MCF 10A (cell line): Measurements from ENCODE around the gene CD248. TPM values are rescaled to one million over a fixed set of nuclear protein-coding genes. Genes with fewer than 3 reads are reported as not detected.

Experiments
- BruUV-seq: library from RNA; stranded (reverse); fragments of 400-500 nt; replicated peaks from 2 replicates; lab custom pipeline; 2021; lab: Mats Ljungman, UMichigan
- CTCF ChIA-PET: fragments of 300-600 bp; sonication (Branson Sonifier 250); formaldehyde crosslinking; extraction: SDS; loops from one replicate; lab custom pipeline; 2021; ENCODE audit warnings: antibody characterized with exemption, inconsistent platforms; lab: Yijun Ruan, JAX
- POLR2A ChIA-PET: fragments of 300-600, 350-650 bp; sonication (Branson Sonifier 250); formaldehyde crosslinking; extraction: SDS; loops from one replicate; lab custom pipeline; 2020; ENCODE audit warnings: antibody characterized with exemption, inconsistent platforms; lab: Yijun Ruan, JAX
- DNase-seq: peaks from one replicate; pipeline ENCODE4 v3.0.0-alpha.2; 2018; ENCODE audit not compliant: unreplicated experiment
- H3K27ac Mint-ChIP-seq: one replicate; pipeline ENCODE4 v1.8.0; 2022; ENCODE audit warnings: mild to moderate bottlenecking, low read depth, mixed read lengths; ENCODE audit not compliant: unreplicated experiment
- H3K27me3 Mint-ChIP-seq: one replicate; pipeline ENCODE4 v1.8.0; 2022; ENCODE audit warnings: mixed read lengths; ENCODE audit not compliant: insufficient read depth, unreplicated experiment
- H3K36me3 Mint-ChIP-seq: one replicate; pipeline ENCODE4 v1.8.0; 2022; ENCODE audit warnings: mild to moderate bottlenecking, moderate library complexity, mixed read lengths; ENCODE audit not compliant: insufficient read depth, unreplicated experiment
- H3K4me1 Mint-ChIP-seq: one replicate; pipeline ENCODE4 v1.8.0; 2022; ENCODE audit warnings: mixed read lengths; ENCODE audit not compliant: insufficient read depth, unreplicated experiment
- H3K4me3 Mint-ChIP-seq: one replicate; pipeline ENCODE4 v1.8.0; 2022; ENCODE audit warnings: mild to moderate bottlenecking, moderate library complexity, mixed read lengths; ENCODE audit not compliant: unreplicated experiment
- H3K9me3 Mint-ChIP-seq: one replicate; pipeline ENCODE4 v1.8.0; 2022; ENCODE audit warnings: mixed read lengths; ENCODE audit not compliant: unreplicated experiment
- CTCF ChIP-seq: fragments of 200-600 bp; IDR thresholded peaks from one replicate; pipeline ENCODE4 v1.8.0; 2022; ENCODE audit warnings: antibody characterized with exemption, mild to moderate bottlenecking; ENCODE audit not compliant: unreplicated experiment
- intact Hi-C: fragments of 100-400 bp; cut with micrococcal nuclease; formaldehyde crosslinking; loops from 2 replicates; pipeline ENCODE4 v1.14.1; 2022
- total RNA-seq: library from RNA; stranded (reverse); gene quantifications from 2 replicates; pipeline ENCODE4 v1.2.3, GENCODE V29; 2022

Gene CD248
- total RNA-seq, 1 experiment from 2014 or later: not detected

DNA sequence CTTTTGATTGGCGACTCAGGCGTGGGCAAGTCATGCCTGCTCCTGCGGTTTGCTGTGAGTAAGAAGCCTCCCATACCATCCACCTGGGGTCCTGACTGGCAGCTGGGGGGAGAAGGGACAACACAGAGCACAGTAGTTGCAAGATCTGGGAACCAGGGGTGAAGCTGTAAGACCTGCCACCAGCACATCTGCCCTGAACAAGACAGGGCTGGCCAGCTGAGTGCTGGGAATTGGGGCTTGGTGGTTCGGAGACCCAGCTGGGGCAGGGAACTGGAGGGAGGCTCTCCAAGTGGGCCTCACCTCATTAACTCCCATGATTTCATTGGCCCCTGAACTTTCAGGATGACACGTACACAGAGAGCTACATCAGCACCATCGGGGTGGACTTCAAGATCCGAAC, 45.0 kb downstream of the CD248 start:
- no TSS peak for BruUV-seq
- H3K27ac Mint-ChIP-seq: no peak overlapping the region

GRCh38 chr11:66268952-66269905, 47.6 kb downstream of the CD248 start:
- CTCF ChIA-PET: interaction anchor here (0.7 to 4.3 kb wide), 2 partner anchors 13 to 202 kb away, joined by 4 to 24 read pairs; no protein-coding TSS in a partner anchor
- intact Hi-C loops: loop anchor here (1.0 kb wide), 1 partner anchor 20 kb away; the partner anchor contains the start of gene YIF1A
- no peak for TF ChIP-seq CTCF
- Mint-ChIP-seq H3K9me3 (no peaks in the 10 kb centered on the region), H3K36me3 (peaks cover 42% of the 10 kb centered on the region), H3K4me3 (peak overlapping the region; percentile 96), H3K27me3 (no peaks in the 10 kb centered on the region), H3K4me1 (peaks cover 6% of the 10 kb centered on the region), H3K27ac (peak overlapping the region; percentile 91)
- POLR2A ChIA-PET: interaction anchor here (0.7 to 2.3 kb wide), 7 partner anchors 9 to 270 kb away, joined by 3 to 12 read pairs (median 4); partner anchors contain the start of gene BRMS1
- DNase-seq: no peak
- TSS peak; percentile 51 for BruUV-seq

More for the DNA sequence above, 45.0 kb downstream of the CD248 start:
- intact Hi-C loops: no loop called here
- no peak for DNase-seq
- Mint-ChIP-seq H3K27me3 (no peaks in the 10 kb centered on the region), H3K4me1 (peaks cover 8% of the 10 kb centered on the region), H3K36me3 (peaks cover 54% of the 10 kb centered on the region), H3K4me3 (no peak overlapping the region), H3K9me3 (no peaks in the 10 kb centered on the region)
- TF ChIP-seq CTCF: no peak
- CTCF ChIA-PET: interaction anchor here (0.7 to 1.7 kb wide), 2 partner anchors 10 to 40 kb away, joined by 4 to 6 read pairs; no protein-coding TSS in a partner anchor
- POLR2A ChIA-PET: interaction anchor here (0.7 to 1.5 kb wide), 4 partner anchors 9 to 495 kb away, joined by 4 read pairs; partner anchors contain the start of gene YIF1A

DNA sequence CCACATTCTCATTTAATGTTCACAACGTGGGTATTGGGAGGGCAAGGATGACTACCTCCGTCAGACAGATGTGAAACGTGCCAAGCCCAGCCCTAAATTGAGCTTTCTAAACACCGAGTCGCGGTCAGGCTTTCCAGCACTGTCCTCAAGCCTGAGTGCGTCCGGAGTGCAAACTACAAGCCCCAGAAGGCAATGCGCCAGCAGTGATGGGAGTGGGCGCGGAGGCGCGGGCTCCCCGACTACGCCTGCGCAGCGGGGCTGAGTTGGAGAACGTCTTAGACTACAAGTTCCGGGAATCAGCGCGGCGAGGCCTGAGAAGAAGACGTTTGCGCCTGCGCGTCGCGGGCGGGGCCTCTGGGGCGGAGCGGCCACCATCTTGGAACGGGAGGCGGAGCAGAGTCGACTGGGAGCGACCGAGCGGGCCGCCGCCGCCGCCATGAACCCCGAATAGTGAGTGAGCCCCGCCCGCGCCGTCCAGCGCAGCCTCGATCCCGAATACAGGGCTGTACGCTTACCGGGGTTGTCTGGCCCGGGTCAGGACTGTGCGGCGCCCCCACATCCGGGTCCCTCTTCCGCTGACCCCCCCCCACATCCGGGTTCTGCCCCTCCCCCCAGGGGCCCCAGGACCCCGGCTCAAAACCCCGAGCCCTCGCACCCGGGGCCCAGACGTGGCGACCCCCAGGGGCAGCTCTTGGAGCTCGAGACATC, 48.4 kb downstream of the CD248 start, which contains the start of gene RAB1B:
TSS of gene RAB1B (plus strand) at position 396 of the 708 bp plus-strand sequence. CDS start at position 437, 41 bp downstream.
- ChIA-PET POLR2A (interaction anchor here (0.7 to 2.3 kb wide), 15 partner anchors 12 to 1400 kb away, joined by 3 to 17 read pairs (median 5); partner anchors contain the start of genes BANF1, BRMS1, EIF1AD and MRPL11), CTCF (interaction anchor here (1.1 to 4.3 kb wide), 2 partner anchors 13 to 46 kb away, joined by 3 to 24 read pairs; no protein-coding TSS in a partner anchor)
- DNase-seq: peak; percentile 100
- H3K27ac Mint-ChIP-seq: peak within 1 kb of the TSS; percentile 91
- intact Hi-C loops: loop anchor here (1.0 kb wide), 1 partner anchor 21 kb away; the partner anchor contains the start of gene YIF1A
- H3K36me3 Mint-ChIP-seq: peaks cover 37% of the 10 kb centered on the region
- no TSS peak for BruUV-seq
- no peak for TF ChIP-seq CTCF
- no peaks in the 10 kb centered on the region for H3K9me3 Mint-ChIP-seq
- H3K27me3 Mint-ChIP-seq: no peaks in the 10 kb centered on the region
- peaks cover 2% of the 10 kb centered on the region for H3K4me1 Mint-ChIP-seq
- H3K4me3 Mint-ChIP-seq: peak within 1 kb of the TSS; percentile 96
